Calu3 (cell line): Measurements from ENCODE around the gene TSHZ3. TPM values are rescaled to one million over a fixed set of nuclear protein-coding genes. Genes with fewer than 3 reads are reported as not detected.

ENCODE experiments used
- BruUV-seq: library from RNA; stranded (reverse); fragments of 400-500 nt; replicated peaks from 2 replicates; lab custom pipeline; 2021; lab: Mats Ljungman, UMichigan
- CTCF ChIA-PET: fragments of 300-600 bp; sonication (Branson Sonifier 250); formaldehyde crosslinking; loops from one replicate; lab custom pipeline; 2022; ENCODE audit warnings: antibody characterized with exemption; lab: Charles Lee
- DNase-seq: peaks from one replicate; pipeline ENCODE4 v3.0.0; 2022
- H3K27ac Mint-ChIP-seq: one replicate; pipeline ENCODE4 v1.8.0; 2022; ENCODE audit warnings: mixed read lengths; ENCODE audit not compliant: unreplicated experiment
- H3K27me3 Mint-ChIP-seq: one replicate; pipeline ENCODE4 v1.8.0; 2022; ENCODE audit warnings: mixed read lengths; ENCODE audit not compliant: unreplicated experiment
- H3K36me3 Mint-ChIP-seq: one replicate; pipeline ENCODE4 v1.8.0; 2022; ENCODE audit warnings: mild to moderate bottlenecking, moderate library complexity, mixed read lengths; ENCODE audit not compliant: insufficient read depth, unreplicated experiment
- H3K4me1 Mint-ChIP-seq: one replicate; pipeline ENCODE4 v1.8.0; 2022; ENCODE audit warnings: mild to moderate bottlenecking, low read depth, mixed read lengths; ENCODE audit not compliant: unreplicated experiment
- H3K4me3 Mint-ChIP-seq: one replicate; pipeline ENCODE4 v1.8.0; 2022; ENCODE audit warnings: mild to moderate bottlenecking, low read depth, moderate library complexity, mixed read lengths; ENCODE audit not compliant: unreplicated experiment
- H3K9me3 Mint-ChIP-seq: one replicate; pipeline ENCODE4 v1.8.0; 2022; ENCODE audit warnings: low read depth, mixed read lengths; ENCODE audit not compliant: unreplicated experiment
- CTCF ChIP-seq: fragments of 200-600 bp; IDR thresholded peaks from one replicate; pipeline ENCODE4 v1.8.0; 2022; ENCODE audit warnings: antibody characterized with exemption; ENCODE audit not compliant: unreplicated experiment
- intact Hi-C: fragments of 100-400 bp; cut with micrococcal nuclease; formaldehyde crosslinking; loops from one replicate; pipeline ENCODE4 v1.10.0; 2022; ENCODE audit not compliant: unreplicated experiment
- total RNA-seq: library from RNA; stranded (reverse); gene quantifications from 2 replicates; pipeline ENCODE4 v1.2.3, GENCODE V29; 2022

Gene TSHZ3
- total RNA-seq, 1 experiment from 2014 or later: not detected

GRCh38 chr19:31318790-31319425 lies 30.3 kb downstream of the TSHZ3 start:
- Mint-ChIP-seq H3K4me3 (no peak overlapping the region), H3K4me1 (no peaks in the 10 kb centered on the region), H3K36me3 (no peaks in the 10 kb centered on the region), H3K27ac (no peak overlapping the region), H3K9me3 (peaks cover 5% of the 10 kb centered on the region), H3K27me3 (no peaks in the 10 kb centered on the region)
- no peak for TF ChIP-seq CTCF
- DNase-seq: no peak
- CTCF ChIA-PET: interaction anchor here (1.1 kb wide), 1 partner anchor 10 kb away, joined by 3 read pairs; no protein-coding TSS in a partner anchor
- no TSS peak for BruUV-seq
- intact Hi-C loops: no loop called here

GRCh38 chr19:31317570-31317969 lies 31.7 kb downstream of the TSHZ3 start:
- CTCF ChIA-PET: no interaction called here

GRCh38 chr19:31317093-31317492 lies 32.1 kb downstream of the TSHZ3 start:
- peaks cover 5% of the 10 kb centered on the region for H3K9me3 Mint-ChIP-seq
- H3K36me3 Mint-ChIP-seq: no peaks in the 10 kb centered on the region
- no peak for DNase-seq
- H3K27me3 Mint-ChIP-seq: no peaks in the 10 kb centered on the region
- no peaks in the 10 kb centered on the region for H3K4me1 Mint-ChIP-seq
- CTCF ChIA-PET: no interaction called here
- intact Hi-C loops: no loop called here
- H3K27ac Mint-ChIP-seq: no peak overlapping the region
- no TSS peak for BruUV-seq
- H3K4me3 Mint-ChIP-seq: no peak overlapping the region
- no peak for TF ChIP-seq CTCF

More at GRCh38 chr19:31317570-31317969, 31.7 kb downstream of the TSHZ3 start:
- intact Hi-C loops: no loop called here
- no TSS peak for BruUV-seq
- TF ChIP-seq CTCF: no peak
- Mint-ChIP-seq H3K27ac (no peak overlapping the region), H3K36me3 (no peaks in the 10 kb centered on the region), H3K4me1 (no peaks in the 10 kb centered on the region), H3K27me3 (no peaks in the 10 kb centered on the region), H3K9me3 (peaks cover 5% of the 10 kb centered on the region), H3K4me3 (no peak overlapping the region)
- DNase-seq: no peak

GRCh38 chr19:31316201-31316951 lies 32.9 kb downstream of the TSHZ3 start:
- no TSS peak for BruUV-seq
- no peaks in the 10 kb centered on the region for H3K27me3 Mint-ChIP-seq
- H3K9me3 Mint-ChIP-seq: peaks cover 4% of the 10 kb centered on the region
- intact Hi-C loops: no loop called here
- DNase-seq: no peak
- H3K4me3 Mint-ChIP-seq: no peak overlapping the region
- CTCF ChIA-PET: no interaction called here
- no peaks in the 10 kb centered on the region for H3K36me3 Mint-ChIP-seq
- H3K4me1 Mint-ChIP-seq: no peaks in the 10 kb centered on the region
- no peak overlapping the region for H3K27ac Mint-ChIP-seq
- TF ChIP-seq CTCF: no peak
